Measurements from ENCODE around the gene FCN2.

Gene FCN2

GRCh38 chr9:134929193-134930158, 48.9 kb downstream of the FCN2 start:
- Histone ChIP-seq H3K27ac (ENCODE audit: insufficient read depth in 1 of 2, low read depth in 1 of 2, low read length in 2 of 2, poor library complexity in 1 of 2, severe bottlenecking in 2 of 2) (no peak overlapping the region), H3K36me3 (ENCODE audit: control insufficient read depth in 4 of 4, insufficient read depth in 4 of 4, low read length in 3 of 4) (no peaks in the 10 kb centered on the region), H3K9me3 (ENCODE audit: control extremely low read depth in 1 of 5, control insufficient read depth in 4 of 5, insufficient read depth in 2 of 5, low read depth in 1 of 5, low read length in 4 of 5) (no peaks in the 10 kb centered on the region), H3K27me3 (replicated peaks in 2 of 5; ENCODE audit: control insufficient read depth in 4 of 5, insufficient read depth in 5 of 5, low read length in 4 of 5) (no peaks in the 10 kb centered on the region), H3K4me1 (ENCODE audit: control extremely low read depth in 1 of 4, control insufficient read depth in 4 of 4, insufficient read depth in 4 of 4, low read length in 3 of 4) (peaks cover 6 to 26% (median 20%) of the 10 kb centered on the region in 4 experiments), H3K4me3 (ENCODE audit: control insufficient read depth in 1 of 7, extremely low read depth in 1 of 7, insufficient read depth in 4 of 7, low read depth in 2 of 7, low read length in 6 of 7) (peak overlapping the region in 3 of 7 experiments; percentile 0 to 39 (median 12))
- WGBS (ENCODE audit: insufficient coverage), result 41% methylated on average over 9 of the region's 13 CpGs
- POLR2A ChIA-PET, result no interaction called here
- CTCF ChIA-PET, result no interaction called here
- peak; percentile 78 to 94 (median 94) for DNase-seq

GRCh38 chr9:134930398-134930797, 49.8 kb downstream of the FCN2 start:
- Histone ChIP-seq H3K36me3 (ENCODE audit: control insufficient read depth in 4 of 4, insufficient read depth in 4 of 4, low read length in 3 of 4) (no peaks in the 10 kb centered on the region), H3K4me1 (ENCODE audit: control extremely low read depth in 1 of 4, control insufficient read depth in 4 of 4, insufficient read depth in 4 of 4, low read length in 3 of 4) (peaks cover 6 to 28% (median 20%) of the 10 kb centered on the region in 4 experiments), H3K27ac (ENCODE audit: insufficient read depth in 1 of 2, low read depth in 1 of 2, low read length in 2 of 2, poor library complexity in 1 of 2, severe bottlenecking in 2 of 2) (no peak overlapping the region), H3K4me3 (ENCODE audit: control insufficient read depth in 1 of 7, extremely low read depth in 1 of 7, insufficient read depth in 4 of 7, low read depth in 2 of 7, low read length in 6 of 7) (no peak overlapping the region), H3K27me3 (replicated peaks in 2 of 5; ENCODE audit: control insufficient read depth in 4 of 5, insufficient read depth in 5 of 5, low read length in 4 of 5) (peaks cover 0 to under 1% (median 0%) of the 10 kb centered on the region in 5 experiments), H3K9me3 (ENCODE audit: control extremely low read depth in 1 of 5, control insufficient read depth in 4 of 5, insufficient read depth in 2 of 5, low read depth in 1 of 5, low read length in 4 of 5) (no peaks in the 10 kb centered on the region)
- WGBS (ENCODE audit: insufficient coverage), result 67% methylated on average over 6 of the region's 13 CpGs
- POLR2A ChIA-PET, result no interaction called here
- CTCF ChIA-PET, result no interaction called here
- DNase-seq, result peak in 1 of 3 donors; percentile 36

GRCh38 chr9:134932171-134932570, 51.6 kb downstream of the FCN2 start:
- no peak overlapping the region for H3K27ac ChIP-seq (ENCODE audit: insufficient read depth in 1 of 2, low read depth in 1 of 2, low read length in 2 of 2, poor library complexity in 1 of 2, severe bottlenecking in 2 of 2)
- peaks cover 6 to 37% (median 22%) of the 10 kb centered on the region in 4 experiments for H3K4me1 ChIP-seq (ENCODE audit: control extremely low read depth in 1 of 4, control insufficient read depth in 4 of 4, insufficient read depth in 4 of 4, low read length in 3 of 4)
- 94% methylated on average over 12 of the region's 12 CpGs for WGBS (ENCODE audit: insufficient coverage)
- POLR2A ChIA-PET, result no interaction called here
- DNase-seq, result no peak
- H3K4me3 ChIP-seq (ENCODE audit: control insufficient read depth in 1 of 7, extremely low read depth in 1 of 7, insufficient read depth in 4 of 7, low read depth in 2 of 7, low read length in 6 of 7), result no peak overlapping the region
- H3K36me3 ChIP-seq (ENCODE audit: control insufficient read depth in 4 of 4, insufficient read depth in 4 of 4, low read length in 3 of 4), result no peaks in the 10 kb centered on the region
- H3K27me3 ChIP-seq (replicated peaks in 2 of 5; ENCODE audit: control insufficient read depth in 4 of 5, insufficient read depth in 5 of 5, low read length in 4 of 5), result peaks cover 0 to 3% (median 0%) of the 10 kb centered on the region in 5 experiments
- CTCF ChIA-PET, result no interaction called here
- no peaks in the 10 kb centered on the region for H3K9me3 ChIP-seq (ENCODE audit: control extremely low read depth in 1 of 5, control insufficient read depth in 4 of 5, insufficient read depth in 2 of 5, low read depth in 1 of 5, low read length in 4 of 5)

- ChIA-PET CTCF (no interaction called here), POLR2A (no interaction called here)
- H3K27ac ChIP-seq (ENCODE audit: insufficient read depth in 1 of 2, low read depth in 1 of 2, low read length in 2 of 2, poor library complexity in 1 of 2, severe bottlenecking in 2 of 2), result no peak overlapping the region
- peaks cover 6 to 42% (median 23%) of the 10 kb centered on the region in 4 experiments for H3K4me1 ChIP-seq (ENCODE audit: control extremely low read depth in 1 of 4, control insufficient read depth in 4 of 4, insufficient read depth in 4 of 4, low read length in 3 of 4)
- H3K36me3 ChIP-seq (ENCODE audit: control insufficient read depth in 4 of 4, insufficient read depth in 4 of 4, low read length in 3 of 4), result no peaks in the 10 kb centered on the region
- DNase-seq, result no peak
- peaks cover 0 to 3% (median 0%) of the 10 kb centered on the region in 5 experiments for H3K27me3 ChIP-seq (replicated peaks in 2 of 5; ENCODE audit: control insufficient read depth in 4 of 5, insufficient read depth in 5 of 5, low read length in 4 of 5)
- no peak overlapping the region for H3K4me3 ChIP-seq (ENCODE audit: control insufficient read depth in 1 of 7, extremely low read depth in 1 of 7, insufficient read depth in 4 of 7, low read depth in 2 of 7, low read length in 6 of 7)
- WGBS (ENCODE audit: insufficient coverage), result 94% methylated on average over 3 of the region's 5 CpGs
- H3K9me3 ChIP-seq (ENCODE audit: control extremely low read depth in 1 of 5, control insufficient read depth in 4 of 5, insufficient read depth in 2 of 5, low read depth in 1 of 5, low read length in 4 of 5), result no peaks in the 10 kb centered on the region
Measured at GRCh38 chr9:134932606-134933005, 52.0 kb downstream of the FCN2 start.

GRCh38 chr9:134933076-134933659, 52.6 kb downstream of the FCN2 start:
- DNase-seq, result no peak
- WGBS (ENCODE audit: insufficient coverage), result 96% methylated on average over 9 of the region's 10 CpGs
- H3K4me3 ChIP-seq (ENCODE audit: control insufficient read depth in 1 of 7, extremely low read depth in 1 of 7, insufficient read depth in 4 of 7, low read depth in 2 of 7, low read length in 6 of 7), result no peak overlapping the region
- peaks cover 6 to 44% (median 21%) of the 10 kb centered on the region in 4 experiments for H3K4me1 ChIP-seq (ENCODE audit: control extremely low read depth in 1 of 4, control insufficient read depth in 4 of 4, insufficient read depth in 4 of 4, low read length in 3 of 4)
- ChIA-PET CTCF (no interaction called here), POLR2A (no interaction called here)
- no peak overlapping the region for H3K27ac ChIP-seq (ENCODE audit: insufficient read depth in 1 of 2, low read depth in 1 of 2, low read length in 2 of 2, poor library complexity in 1 of 2, severe bottlenecking in 2 of 2)
- no peaks in the 10 kb centered on the region for H3K9me3 ChIP-seq (ENCODE audit: control extremely low read depth in 1 of 5, control insufficient read depth in 4 of 5, insufficient read depth in 2 of 5, low read depth in 1 of 5, low read length in 4 of 5)
- H3K27me3 ChIP-seq (replicated peaks in 2 of 5; ENCODE audit: control insufficient read depth in 4 of 5, insufficient read depth in 5 of 5, low read length in 4 of 5), result peaks cover 0 to 5% (median 0%) of the 10 kb centered on the region in 5 experiments
- H3K36me3 ChIP-seq (ENCODE audit: control insufficient read depth in 4 of 4, insufficient read depth in 4 of 4, low read length in 3 of 4), result no peaks in the 10 kb centered on the region

GRCh38 chr9:134935056-134935640, 54.5 kb downstream of the FCN2 start:
- no peaks in the 10 kb centered on the region for H3K9me3 ChIP-seq (ENCODE audit: control extremely low read depth in 1 of 5, control insufficient read depth in 4 of 5, insufficient read depth in 2 of 5, low read depth in 1 of 5, low read length in 4 of 5)
- CTCF ChIA-PET, result interaction anchor here (0.8 kb wide), 1 partner anchor 21 kb away, joined by 3 read pairs; no protein-coding TSS in a partner anchor
- H3K27me3 ChIP-seq (replicated peaks in 2 of 5; ENCODE audit: control insufficient read depth in 4 of 5, insufficient read depth in 5 of 5, low read length in 4 of 5), result peaks cover 0 to 5% (median 0%) of the 10 kb centered on the region in 5 experiments
- H3K4me3 ChIP-seq (ENCODE audit: control insufficient read depth in 1 of 7, extremely low read depth in 1 of 7, insufficient read depth in 4 of 7, low read depth in 2 of 7, low read length in 6 of 7), result no peak overlapping the region
- POLR2A ChIA-PET, result no interaction called here
- H3K4me1 ChIP-seq (ENCODE audit: control extremely low read depth in 1 of 4, control insufficient read depth in 4 of 4, insufficient read depth in 4 of 4, low read length in 3 of 4), result peaks cover 2 to 24% (median 4%) of the 10 kb centered on the region in 4 experiments
- WGBS (ENCODE audit: insufficient coverage), result 95% methylated on average over 16 of the region's 17 CpGs
- H3K36me3 ChIP-seq (ENCODE audit: control insufficient read depth in 4 of 4, insufficient read depth in 4 of 4, low read length in 3 of 4), result no peaks in the 10 kb centered on the region
- DNase-seq, result no peak
- H3K27ac ChIP-seq (ENCODE audit: insufficient read depth in 1 of 2, low read depth in 1 of 2, low read length in 2 of 2, poor library complexity in 1 of 2, severe bottlenecking in 2 of 2), result no peak overlapping the region

Measured in common myeloid progenitor, CD34-positive (primary cell).